CD4-positive, alpha-beta T cell treated with Interleukin-2 at 100 ng/mL for 4 hours (primary cell): Measurements from ENCODE around the gene PZP.

Source experiments
- DNase-seq: peaks from one replicate; pipeline ENCODE4 v3.0.0-alpha.2; 2020; ENCODE audit warnings: low spot score

The PZP gene

GRCh38 chr12:9123781-9124382, 84.3 kb downstream of the PZP start:
- no peak for DNase-seq

- DNase-seq, result no peak
Observed at GRCh38 chr12:9122091-9122609, 86.0 kb downstream of the PZP start.

- DNase-seq, result no peak
Observed at GRCh38 chr12:9120487-9121184, 87.6 kb downstream of the PZP start.

- DNase-seq, result peak; percentile 19
Observed at GRCh38 chr12:9118158-9118557, 90.0 kb downstream of the PZP start.

- no peak for DNase-seq
Observed at GRCh38 chr12:9115731-9116559, 92.2 kb downstream of the PZP start, which contains the start of gene A2M. A2M (minus strand) TSS chr12:9115919; CDS start chr12:9115849, 70 bp downstream.

- no peak for DNase-seq
Observed at GRCh38 chr12:9114946-9115345, 93.2 kb downstream of the PZP start.

- no peak for DNase-seq
Observed at GRCh38 chr12:9113987-9114309, 94.2 kb downstream of the PZP start.

GRCh38 chr12:9113296-9113986, 94.8 kb downstream of the PZP start:
- DNase-seq, result no peak

- DNase-seq, result no peak
Observed at GRCh38 chr12:9112076-9112853, 95.9 kb downstream of the PZP start.

- DNase-seq, result no peak
Observed at GRCh38 chr12:9111525-9111924, 96.7 kb downstream of the PZP start.

GRCh38 chr12:9109737-9110491, 98.3 kb downstream of the PZP start:
- DNase-seq, result no peak

- no peak for DNase-seq
Observed at GRCh38 chr12:9109213-9109522, 99.0 kb downstream of the PZP start.

- no peak for DNase-seq
Observed at GRCh38 chr12:9108504-9109212, 99.5 kb downstream of the PZP start.

- DNase-seq, result no peak
Observed at GRCh38 chr12:9107542-9107873, 100.7 kb downstream of the PZP start.

- DNase-seq, result no peak
Observed at GRCh38 chr12:9106610-9107541, 101.3 kb downstream of the PZP start.

- DNase-seq, result no peak
Observed at GRCh38 chr12:9106067-9106466, 102.1 kb downstream of the PZP start.

- DNase-seq, result no peak
Observed at GRCh38 chr12:9104767-9105423, 103.3 kb downstream of the PZP start.

- DNase-seq, result no peak
Observed at GRCh38 chr12:9104087-9104486, 104.1 kb downstream of the PZP start.
